ENCODE data around the gene GJA3.

GJA3 gene

DNA sequence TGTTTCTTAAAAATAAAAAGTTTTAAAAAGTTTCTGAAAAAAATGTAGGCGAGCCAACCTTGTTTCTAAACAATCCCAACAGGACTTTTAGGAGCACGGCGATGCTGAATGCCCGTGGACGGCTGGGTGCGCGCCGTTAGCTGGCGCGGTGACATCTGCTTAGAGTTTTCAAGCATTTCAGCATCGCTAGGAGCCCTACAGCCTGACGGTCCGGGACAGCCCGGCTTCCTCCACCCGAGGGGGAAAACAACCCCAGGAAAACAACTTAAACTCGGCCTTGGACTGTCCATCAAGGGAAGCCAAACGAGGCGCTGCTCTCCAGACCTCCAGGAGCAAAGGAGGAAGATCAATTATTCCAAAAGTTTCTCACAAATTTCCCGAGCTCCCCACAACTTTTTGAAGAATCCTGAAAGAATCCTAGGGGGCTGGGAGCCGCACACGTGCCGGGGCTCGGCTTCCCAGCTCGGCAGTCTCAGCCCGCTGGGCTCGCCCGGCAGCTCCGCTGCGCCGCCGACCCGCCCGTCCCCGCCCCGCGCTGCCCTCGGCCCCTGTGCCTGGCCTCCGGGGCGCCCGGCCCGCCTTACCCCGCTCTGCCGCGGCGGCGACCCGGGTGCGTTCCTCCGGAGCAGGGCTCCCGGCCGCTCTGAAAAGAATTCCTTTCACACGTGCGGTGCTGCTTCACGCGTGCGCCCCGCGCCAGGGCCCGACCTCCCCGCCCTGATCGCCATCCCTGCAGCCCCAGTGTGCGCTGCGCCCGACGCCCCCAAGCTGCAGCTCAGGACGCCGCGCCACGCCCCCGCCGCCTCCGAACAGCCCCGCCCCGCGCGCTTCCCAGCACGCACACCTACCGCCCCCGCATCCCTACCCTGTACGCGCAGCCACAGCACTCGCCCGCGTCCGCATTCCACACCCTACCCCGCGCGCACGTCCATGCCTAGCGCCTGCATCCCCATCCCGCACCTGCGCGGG is at the start of gene GJA3:
Gene GJA3 (minus strand): TSS at position 747 of the 969 bp plus-strand sequence. CDS start 17,764 bp downstream, outside the sequence.
- DNase-seq, result no peak

DNA sequence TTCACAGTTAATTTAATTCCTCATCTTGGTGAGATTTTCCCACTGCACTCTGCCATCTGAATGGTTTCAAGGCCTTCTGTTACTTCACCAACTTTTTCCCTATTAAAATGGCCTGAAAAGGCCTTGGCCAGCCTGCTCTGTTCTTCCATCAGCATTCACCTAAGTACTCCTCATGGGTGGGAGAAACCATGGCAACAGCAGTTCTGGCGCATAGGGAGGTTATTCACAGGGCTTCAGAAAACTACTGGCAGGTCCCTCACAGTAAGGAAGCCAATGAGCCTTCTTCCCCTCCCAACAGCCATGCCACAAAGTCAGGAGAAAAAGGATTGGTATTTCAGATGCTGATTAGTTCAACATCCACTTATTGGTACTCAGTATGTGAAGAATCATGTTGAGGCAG is 49.1 kb upstream of the GJA3 start:
- DNase-seq, result no peak

DNA sequence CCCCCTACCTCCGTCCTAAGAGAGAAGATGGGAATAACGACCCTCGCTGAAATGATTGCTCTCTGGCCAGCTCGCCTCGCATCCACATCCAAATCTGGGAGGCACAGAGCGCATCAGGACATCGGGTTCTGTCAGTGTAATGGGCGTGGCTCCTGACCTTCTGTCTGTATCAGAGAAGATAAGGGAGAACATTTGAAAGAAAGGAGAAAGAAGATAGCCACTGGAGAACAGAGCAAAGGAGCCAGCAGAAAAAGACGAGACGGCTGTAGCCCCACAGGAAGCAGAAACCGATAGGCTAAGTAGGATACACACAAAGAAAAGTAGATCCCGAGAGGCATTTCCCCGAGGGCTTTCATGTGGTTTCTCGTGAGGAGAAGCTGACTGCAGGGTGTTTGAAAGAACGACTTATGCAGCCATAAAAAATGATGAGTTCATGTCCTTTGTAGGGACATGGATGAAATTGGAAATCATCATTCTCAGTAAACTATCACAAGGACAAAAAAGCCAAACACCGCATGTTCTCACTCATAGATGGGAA is 45.9 kb upstream of the GJA3 start:
- no peak for DNase-seq

DNA sequence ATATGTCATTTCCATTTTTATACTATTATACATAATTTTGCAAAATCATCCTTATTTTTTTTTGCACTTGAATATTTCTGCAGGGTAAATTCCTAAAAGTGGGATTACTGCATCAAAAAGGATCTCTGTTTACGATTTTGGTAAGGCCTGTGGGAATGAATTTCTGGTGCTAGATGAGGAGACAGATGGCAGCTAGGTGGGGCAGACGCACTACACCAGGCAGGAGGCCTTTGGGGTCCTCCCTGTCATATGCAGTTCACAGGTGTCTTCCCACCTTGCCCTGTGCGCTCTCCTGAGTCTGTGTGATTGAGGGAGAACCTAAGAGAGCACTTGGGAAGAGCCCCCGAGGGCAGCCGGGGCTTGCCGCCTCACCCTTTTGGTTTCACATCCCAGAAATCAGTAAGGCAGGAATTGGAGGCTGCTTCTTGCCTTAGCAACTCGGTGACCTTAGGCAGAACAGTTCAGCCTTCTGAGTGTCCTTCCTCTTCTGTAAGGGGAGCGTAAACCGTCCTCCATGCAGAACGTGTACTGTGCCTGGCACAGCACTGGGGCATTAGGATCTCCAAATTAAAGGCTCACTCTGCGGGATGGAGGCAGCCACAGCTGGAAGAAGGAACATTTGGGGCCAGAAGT is 45.3 kb upstream of the GJA3 start:
- DNase-seq, result no peak

DNA sequence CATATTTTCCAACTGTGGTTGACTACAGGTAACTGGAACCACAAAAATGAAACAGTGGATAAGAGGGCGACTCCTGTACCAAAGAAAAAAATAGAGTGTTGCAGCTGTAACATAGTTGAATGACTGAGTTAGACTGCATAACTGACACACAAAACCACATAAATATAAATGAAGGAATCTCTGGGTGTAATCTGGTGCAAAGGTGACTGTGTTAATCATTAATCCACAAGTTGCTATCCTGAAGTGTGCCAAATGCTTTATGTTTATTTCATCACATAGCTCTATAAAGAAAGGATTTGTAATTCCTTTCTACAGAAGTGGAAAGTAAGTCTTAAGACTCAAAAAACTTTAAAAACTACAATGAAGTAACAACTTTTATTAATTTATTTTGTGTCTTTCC is 37.9 kb upstream of the GJA3 start:
- no peak for DNase-seq

DNA sequence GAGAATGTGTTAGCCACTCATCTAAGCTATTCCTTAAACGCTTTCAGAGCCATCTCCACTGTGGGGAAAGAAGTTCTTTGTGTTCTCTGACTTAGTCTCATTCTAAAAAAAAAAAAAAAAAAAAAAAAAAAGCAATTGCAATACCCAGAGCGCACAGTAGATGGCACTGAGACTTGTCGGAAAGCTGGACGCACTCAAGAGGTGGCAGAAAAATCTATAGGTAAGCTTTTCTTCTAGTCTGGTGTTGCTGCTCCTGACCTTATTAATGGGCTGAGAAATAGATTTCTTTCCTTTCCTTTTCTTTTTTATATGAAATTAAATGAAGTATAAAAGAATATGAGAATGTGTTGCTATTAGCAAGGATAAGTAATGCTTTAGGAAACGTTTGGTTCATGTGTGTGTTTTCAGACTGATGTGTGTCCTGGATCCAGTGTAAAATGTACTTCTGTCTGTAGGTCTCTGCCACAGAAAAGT is 36.5 kb upstream of the GJA3 start:
- peak in 1 of 2 experiments; percentile 2 for DNase-seq

DNA sequence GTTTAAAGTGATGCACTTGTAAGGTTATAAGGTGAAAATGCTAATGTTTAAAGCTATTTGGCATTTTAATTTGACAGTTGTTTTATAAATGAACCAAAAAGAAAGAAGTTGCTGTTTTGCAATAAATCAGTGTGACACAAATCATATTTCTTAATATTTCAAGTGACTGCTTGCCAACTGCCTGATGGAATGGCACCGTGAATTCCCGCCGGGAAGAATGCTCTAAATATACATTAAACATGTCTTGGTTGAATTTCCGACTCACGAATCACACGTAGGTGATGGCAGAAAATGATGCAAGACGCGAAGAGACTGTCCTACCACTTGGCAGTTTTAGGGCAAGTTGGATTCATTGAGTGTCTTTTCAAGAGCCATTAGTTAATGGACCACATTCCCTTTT is 34.9 kb upstream of the GJA3 start:
- no peak for DNase-seq

DNA sequence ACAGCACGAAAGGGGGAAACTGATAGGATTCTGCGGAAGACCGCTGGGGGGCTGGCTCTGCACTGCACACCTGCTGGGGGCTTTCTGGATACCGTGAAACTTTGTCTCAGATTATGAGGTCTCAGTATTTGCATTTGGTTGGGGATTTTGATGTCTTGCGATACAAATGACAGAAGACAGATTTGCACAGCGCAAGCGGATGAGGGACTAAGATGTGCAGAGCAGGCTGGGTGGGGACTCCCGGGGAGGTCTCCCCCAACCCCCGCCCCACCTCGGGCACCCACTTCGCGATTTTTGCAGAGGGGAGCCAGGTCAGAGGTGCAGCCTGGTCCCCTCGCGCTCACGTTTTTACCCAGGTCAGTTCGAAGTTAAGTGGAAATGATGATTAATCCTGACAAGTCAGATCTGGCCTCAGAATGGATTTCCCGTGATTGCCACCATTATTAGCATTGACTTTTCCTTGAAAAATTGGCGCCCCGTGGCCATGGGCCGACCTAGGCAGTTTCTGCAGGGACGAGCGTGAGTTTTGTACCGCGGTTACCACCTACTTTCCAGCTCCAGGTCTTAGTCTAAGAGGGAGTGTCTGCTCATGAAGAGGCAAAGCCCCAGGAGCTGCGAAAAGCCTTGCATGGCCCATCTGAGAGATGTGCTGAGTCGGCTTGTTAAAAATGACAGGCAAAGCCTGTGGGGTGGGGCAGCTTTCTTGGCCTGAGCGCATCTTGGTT is 33.2 kb upstream of the GJA3 start:
- DNase-seq, result no peak

DNA sequence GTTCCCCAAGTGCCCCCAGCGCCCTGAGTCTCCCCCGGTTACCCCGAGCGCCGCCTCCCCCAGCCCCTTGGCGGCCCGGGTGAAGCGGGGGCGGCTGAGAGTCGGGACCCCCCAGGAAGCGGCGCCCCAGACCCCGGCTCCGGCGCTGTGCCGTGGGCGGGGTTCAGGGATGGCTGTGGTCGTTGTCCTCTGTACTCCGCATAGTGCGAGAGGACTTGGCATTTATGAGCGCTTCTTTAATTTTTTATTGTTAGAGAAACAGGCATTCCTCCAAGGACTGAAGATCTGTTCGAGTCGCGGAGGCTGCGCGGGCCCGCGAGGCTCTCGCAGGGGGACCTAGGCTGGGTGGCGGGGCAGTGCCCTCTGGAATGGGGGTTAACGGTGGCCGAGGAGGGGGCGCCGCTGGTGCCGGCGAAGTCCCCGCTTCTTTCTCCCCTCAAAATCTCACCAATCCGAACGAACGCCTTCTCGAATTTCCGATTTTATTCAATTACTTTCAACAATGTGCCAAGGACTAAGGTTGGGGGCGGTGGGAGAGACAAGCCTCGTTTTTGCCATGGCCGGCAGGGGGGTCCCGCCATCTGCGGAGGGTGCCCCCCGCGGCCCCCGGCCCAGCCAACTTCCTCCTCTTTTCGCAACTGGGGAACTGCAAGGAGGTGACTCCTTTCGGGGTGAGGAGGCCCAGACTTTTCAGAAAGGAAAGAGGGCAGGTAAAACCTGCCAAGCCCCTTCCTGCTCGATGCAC is 32.5 kb upstream of the GJA3 start:
- no peak for DNase-seq

DNA sequence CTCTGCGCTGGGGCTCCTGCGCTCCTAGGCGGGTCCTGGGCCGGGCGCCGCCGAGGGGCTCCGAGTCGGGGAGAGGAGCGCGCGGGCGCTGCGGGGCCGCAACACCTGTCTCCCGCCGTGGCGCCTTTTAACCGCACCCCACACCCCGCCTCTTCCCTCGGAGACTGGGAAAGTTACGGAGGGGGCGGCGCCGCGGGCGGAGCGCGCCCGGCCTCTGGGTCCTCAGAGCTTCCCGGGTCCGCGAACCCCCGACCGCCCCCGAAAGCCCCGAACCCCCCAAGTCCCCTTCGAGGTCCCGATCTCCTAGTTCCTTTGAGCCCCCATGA is 31.9 kb upstream of the GJA3 start, which contains the start of gene GJB2:
Gene GJB2 (minus strand): TSS at position 103 of the 326 bp plus-strand sequence. CDS start 3,357 bp downstream, outside the sequence.
- DNase-seq, result no peak

DNA sequence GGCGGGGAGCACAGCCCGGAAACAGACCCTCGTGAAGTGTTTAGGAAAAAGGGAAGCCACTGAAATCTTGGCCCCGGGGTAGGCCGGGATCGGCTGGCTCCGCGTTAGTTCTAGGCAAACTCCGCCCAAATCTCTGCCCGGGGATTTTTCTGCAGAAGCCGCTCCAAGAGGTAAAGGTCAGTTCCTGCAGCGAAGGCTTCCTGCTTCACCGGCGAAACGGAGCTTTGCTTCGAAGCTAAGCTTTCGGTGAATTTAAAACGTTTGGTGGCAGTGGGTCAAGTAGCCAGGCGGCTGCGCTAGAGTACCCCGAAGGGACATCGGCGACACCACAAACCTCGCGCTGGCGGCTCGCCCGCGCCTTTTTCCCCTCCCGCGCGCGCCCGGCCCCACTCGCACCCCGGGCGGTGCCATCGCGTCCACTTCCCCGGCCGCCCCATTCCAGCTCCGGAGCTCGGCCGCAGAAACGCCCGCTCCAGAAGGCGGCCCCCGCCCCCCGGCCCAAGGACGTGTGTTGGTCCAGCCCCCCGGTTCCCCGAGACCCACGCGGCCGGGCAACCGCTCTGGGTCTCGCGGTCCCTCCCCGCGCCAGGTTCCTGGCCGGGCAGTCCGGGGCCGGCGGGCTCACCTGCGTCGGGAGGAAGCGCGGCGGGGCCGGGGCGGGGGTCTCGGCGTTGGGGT is 31.4 kb upstream of the GJA3 start:
- DNase-seq, result no peak

DNA sequence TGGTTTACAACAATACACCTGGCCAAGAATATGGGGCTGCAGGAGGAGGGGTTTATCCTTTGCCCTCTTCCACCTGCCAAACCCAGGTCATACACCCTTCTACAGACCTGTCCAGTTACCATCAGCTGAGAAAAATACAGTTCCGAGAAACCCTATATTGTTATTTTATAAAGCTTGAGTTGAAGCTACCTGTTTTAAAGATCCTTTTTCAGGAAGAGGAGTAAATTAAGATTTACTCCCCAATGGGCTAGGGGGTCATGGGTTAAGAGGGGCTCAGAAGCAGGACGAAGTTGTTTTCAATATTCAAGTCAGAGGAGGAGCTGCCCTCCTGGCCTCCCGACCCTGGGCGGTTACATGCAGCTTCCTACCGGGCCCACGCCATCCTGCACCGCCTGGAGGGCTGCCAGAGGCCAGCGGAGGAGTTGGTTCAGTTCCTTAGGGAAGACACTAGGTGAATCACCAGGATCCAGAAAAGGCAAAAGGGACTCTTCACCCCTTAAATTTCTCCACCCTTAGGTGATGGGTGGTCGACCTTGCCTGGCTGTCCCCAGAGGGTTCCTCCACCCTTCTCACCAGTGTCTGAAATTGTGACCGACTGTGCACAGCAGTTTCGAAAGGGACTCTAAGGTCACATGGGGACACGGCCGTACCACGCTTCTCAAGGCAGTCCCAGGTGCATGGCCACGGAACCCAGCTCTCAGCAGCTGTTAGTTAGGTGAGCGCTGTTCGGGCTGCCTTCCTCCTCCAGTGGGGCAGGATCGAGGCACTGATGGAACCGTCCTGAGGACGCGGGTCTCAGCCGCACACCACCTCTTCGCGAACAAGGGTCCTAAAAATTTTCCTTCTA is 30.7 kb upstream of the GJA3 start:
- no peak for DNase-seq

DNA sequence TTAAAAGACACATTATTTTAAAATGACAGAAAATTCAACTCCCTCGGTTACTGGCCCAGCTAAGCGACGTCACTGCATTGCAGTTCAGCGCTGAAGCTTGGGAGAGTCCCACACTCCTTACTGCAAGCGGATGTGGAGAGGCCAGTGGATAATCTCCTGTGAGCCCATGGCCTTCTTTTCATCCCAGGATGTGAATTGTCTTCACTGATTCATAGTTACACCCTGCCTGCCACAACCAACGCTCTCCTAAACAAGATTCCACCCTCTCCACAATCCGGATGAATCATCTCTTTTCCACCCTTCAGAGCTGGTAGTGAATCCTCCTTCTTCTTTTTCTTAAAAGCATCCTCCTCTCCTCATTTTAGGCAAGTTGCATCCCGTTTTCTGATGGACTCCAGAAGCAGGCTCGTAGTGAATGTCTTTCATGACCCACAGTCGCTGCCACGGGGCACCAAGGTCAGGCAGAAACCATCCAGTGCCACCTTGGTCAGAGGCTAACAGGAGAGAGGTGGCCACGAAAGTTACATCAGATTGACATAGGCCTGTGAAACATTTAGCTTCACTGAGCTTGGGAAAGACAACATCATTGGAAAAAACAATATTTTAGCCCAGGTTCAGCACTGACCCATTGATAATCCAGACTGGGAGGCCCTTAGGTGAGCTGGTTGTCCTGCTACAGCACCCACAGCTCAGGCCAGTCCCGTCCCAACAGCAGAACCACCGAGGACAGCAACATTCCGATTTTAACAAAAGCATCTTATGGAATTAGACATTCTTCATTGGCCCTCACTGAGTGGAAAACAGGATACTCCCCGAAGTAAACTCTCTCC is 29.8 kb upstream of the GJA3 start:
- no peak for DNase-seq

DNA sequence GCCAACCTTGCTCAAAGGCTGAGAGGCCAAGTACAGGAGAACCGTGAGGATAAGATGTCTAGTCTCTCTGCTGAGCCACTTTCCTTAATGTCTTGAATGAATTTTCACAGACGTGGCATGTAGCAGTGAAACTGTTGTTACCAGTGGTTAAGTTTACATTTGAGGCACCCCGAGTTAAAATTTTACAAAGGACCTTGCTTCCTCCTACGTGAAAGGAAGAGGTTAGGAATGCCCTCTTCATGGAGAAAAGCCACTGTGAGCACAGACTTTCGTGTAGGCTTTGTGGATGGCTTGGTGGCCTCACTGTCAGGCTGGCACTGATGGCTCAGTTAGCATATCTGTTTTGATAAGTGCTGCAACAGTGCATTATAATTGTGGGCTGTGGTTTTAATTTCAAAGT is 29.2 kb upstream of the GJA3 start:
- DNase-seq, result no peak

DNA sequence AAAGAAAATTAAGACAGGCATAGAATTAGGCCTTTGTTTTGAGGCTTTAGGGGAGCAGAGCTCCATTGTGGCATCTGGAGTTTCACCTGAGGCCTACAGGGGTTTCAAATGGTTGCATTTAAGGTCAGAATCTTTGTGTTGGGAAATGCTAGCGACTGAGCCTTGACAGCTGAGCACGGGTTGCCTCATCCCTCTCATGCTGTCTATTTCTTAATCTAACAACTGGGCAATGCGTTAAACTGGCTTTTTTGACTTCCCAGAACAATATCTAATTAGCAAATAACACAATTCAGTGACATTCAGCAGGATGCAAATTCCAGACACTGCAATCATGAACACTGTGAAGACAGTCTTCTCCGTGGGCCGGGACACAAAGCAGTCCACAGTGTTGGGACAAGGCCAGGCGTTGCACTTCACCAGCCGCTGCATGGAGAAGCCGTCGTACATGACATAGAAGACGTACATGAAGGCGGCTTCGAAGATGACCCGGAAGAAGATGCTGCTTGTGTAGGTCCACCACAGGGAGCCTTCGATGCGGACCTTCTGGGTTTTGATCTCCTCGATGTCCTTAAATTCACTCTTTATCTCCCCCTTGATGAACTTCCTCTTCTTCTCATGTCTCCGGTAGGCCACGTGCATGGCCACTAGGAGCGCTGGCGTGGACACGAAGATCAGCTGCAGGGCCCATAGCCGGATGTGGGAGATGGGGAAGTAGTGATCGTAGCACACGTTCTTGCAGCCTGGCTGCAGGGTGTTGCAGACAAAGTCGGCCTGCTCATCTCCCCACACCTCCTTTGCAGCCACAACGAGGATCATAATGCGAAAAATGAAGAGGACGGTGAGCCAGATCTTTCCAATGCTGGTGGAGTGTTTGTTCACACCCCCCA is 28.1 kb upstream of the GJA3 start:
- DNase-seq, result no peak

DNA sequence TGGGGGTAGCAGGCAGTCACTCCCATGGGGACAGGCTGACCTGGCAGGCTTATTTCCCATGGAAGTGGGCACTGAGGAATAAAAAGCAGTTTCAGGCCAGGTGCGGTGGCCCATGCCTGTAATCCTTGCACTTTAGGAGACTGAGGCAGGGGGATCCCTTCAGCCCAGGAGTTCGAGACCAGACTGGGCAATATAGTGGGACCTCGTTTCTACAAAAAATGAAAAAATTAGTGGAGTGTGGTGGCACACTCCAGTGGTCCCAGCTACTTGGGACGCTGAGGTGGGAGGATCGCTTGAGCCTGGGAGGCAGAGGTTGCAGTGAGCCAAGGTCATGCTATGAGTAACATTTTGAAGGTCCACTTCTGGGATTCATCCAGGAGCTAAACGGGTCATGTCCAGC is 25.9 kb upstream of the GJA3 start:
- no peak for DNase-seq

DNA sequence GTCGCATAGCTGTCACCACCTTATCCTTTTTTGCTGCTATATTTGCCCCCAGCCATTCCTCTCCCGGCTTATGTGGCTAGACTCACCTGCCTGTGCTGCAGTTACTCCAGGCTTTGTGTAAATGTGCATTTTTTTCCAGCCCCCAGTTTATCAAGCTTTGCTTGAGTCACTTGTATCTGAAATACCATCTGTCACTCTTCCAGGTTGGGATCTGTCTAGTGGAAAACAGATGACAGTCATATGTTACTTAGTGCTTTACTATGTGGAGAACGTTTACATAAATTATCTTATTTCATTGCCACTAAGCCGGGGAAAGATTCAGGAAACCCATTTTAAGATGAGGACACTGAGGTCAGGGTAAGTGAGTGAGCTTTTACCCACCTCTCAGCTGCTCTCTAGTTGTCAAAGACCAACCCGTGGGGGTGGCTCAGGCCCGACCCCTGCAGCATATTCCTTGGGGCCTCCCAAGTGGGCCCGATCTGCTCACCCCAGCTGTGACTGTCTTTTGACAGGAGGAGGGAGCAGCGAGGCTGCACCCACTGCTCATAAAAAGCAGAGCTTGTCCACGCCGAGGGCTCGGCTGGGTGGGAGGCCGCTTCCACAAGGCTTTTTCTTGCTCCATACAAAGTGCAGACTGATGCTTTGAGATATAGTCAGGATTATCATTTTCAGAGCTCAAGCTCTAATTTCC is 24.7 kb upstream of the GJA3 start:
- no peak for DNase-seq

DNA sequence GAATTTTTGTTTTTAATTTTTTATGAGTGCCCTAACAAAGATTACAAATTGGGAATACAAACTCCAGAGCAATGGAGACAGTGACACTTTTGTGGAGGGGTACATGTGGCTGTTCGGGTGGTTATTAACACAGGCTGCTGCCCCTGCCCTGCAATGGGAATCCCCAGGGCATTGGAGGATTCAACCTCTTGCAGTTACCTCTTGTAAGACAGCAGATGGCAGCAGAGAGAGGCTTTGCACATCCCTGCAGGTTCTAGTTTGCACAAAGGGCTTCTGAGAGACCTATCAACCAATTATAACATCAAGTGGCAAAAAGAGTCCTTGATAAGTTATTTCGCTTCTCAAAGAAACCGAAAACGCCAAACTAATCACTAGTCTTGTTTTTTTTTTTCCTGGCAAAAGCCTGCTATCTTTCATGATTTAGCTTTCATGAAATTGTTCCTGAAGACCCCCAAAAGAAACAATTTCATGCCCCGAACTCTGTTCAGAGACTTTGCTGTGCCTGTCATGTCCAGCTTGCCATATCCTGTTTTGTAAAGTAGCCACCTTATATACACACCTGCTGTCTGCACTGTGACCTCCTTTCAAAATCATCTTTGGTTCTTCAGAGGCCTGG is 21.5 kb upstream of the GJA3 start:
- peak in 1 of 2 experiments; percentile 16 for DNase-seq
